Smooth muscle cell (in vitro differentiated cells): ENCODE measurements around the gene MTMR1. TPM values are rescaled to one million over a fixed set of nuclear protein-coding genes. Genes with fewer than 3 reads are reported as not detected.

Source experiments
- polyA plus RNA-seq: library from polyadenylated mRNA; unstranded; fragments of >200 nt; fragmentation: Nextera tagmentation; extraction: Ambion mirVana; gene quantifications from 2 replicates; pipeline ENCODE4 v1.2.1, GENCODE V29; 2016
- total RNA-seq: library from RNA; depleted of rRNA; stranded (reverse); fragments of >200 nt; gene quantifications from 2 replicates; pipeline ENCODE4 v1.2.3, GENCODE V29; 2014

The MTMR1 gene
- total and polyA plus RNA-seq, 2 experiments from 2014 or later: 10.1 to 13.8 TPM

Other genes with a start within 250 kb of the MTMR1 start
- gene MTM1, start 124.8 kb upstream of the MTMR1 start, total RNA-seq: 10.1 and 12.9 TPM in 2 replicates
- 4.5 and 5.1 TPM in 2 replicates for gene MTM1, start 124.8 kb upstream of the MTMR1 start, polyA plus RNA-seq
- gene CD99L2, start 205.3 kb downstream of the MTMR1 start, total RNA-seq: 42.3 and 43.7 TPM in 2 replicates
- 31.2 and 44.6 TPM in 2 replicates for gene CD99L2, start 205.3 kb downstream of the MTMR1 start, polyA plus RNA-seq